SJCRH30 (cell line): Measurements from ENCODE around the gene MTX1. TPM values are rescaled to one million over a fixed set of nuclear protein-coding genes. Genes with fewer than 3 reads are reported as not detected.
A peak's percentile ranks its signal among the peaks of the same experiment; 100 is the strongest.
"Not testable (repeated sequence)": the region's sequence is repeated elsewhere in the genome, so short reads cannot be mapped to it uniquely, and the experiment has no call there.

Experiments
- DNase-seq, 2 experiments: peaks; one replicate each; pipeline ENCODE4 v3.0.0-alpha.2; 2015 to 2020
- H3K27ac ChIP-seq: fragments of 250-450 bp; sonication (Bioruptor Pico); 2 replicates; pipeline ENCODE4 v1.5.1; 2020; ENCODE audit warnings: mild to moderate bottlenecking, moderate library complexity
- H3K27me3 ChIP-seq: fragments of 250-450 bp; sonication (Bioruptor Pico); 2 replicates; pipeline ENCODE4 v1.5.1; 2020; ENCODE audit warnings: mild to moderate bottlenecking, moderate library complexity
- H3K36me3 ChIP-seq: fragments of 250-450 bp; sonication (Bioruptor Pico); 2 replicates; pipeline ENCODE4 v1.5.1; 2020; ENCODE audit warnings: mild to moderate bottlenecking, moderate library complexity
- H3K4me1 ChIP-seq: fragments of 250-450 bp; sonication (Bioruptor Pico); 2 replicates; pipeline ENCODE4 v1.5.1; 2020; ENCODE audit warnings: mild to moderate bottlenecking, moderate library complexity
- H3K4me3 ChIP-seq: fragments of 250-450 bp; sonication (Bioruptor Pico); 2 replicates; pipeline ENCODE4 v1.5.1; 2020; ENCODE audit warnings: mild to moderate bottlenecking, moderate library complexity
- H3K9me3 ChIP-seq: fragments of 250-450 bp; sonication (Bioruptor Pico); replicated peaks from 2 replicates; pipeline ENCODE4 v1.5.1; 2020; ENCODE audit warnings: mild to moderate bottlenecking, moderate library complexity
- total RNA-seq: library from RNA; depleted of rRNA; stranded (reverse); fragments of >200 nt; shearing (Covaris generic); gene quantifications from 2 replicates; pipeline ENCODE4 v1.2.3, GENCODE V29; 2014

Gene MTX1
- total RNA-seq, 1 experiment from 2014 or later, result 25.2 TPM

DNA sequence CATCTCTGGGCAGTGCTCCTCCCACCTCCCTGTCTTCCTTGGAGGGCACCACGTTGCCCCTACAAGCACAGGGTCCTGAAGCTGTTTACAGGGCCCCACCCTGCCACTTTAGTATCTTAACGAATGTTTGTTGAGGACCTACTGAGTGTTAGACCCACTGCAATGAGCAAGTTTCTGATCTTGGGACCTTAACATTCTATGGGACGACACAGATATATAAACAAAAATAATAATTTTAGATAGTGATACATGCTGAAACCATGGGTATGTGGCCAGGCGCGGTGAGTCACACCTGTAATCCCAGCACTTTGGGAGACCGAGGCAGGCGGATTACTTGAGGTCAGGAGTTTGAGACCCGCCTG lies 36.6 kb downstream of the MTX1 start:
- peak overlapping the region; percentile 89 for H3K27ac ChIP-seq
- H3K9me3 ChIP-seq, result no peaks in the 10 kb centered on the region
- no peak for DNase-seq
- H3K36me3 ChIP-seq, result no peaks in the 10 kb centered on the region
- peak overlapping the region; percentile 68 for H3K4me3 ChIP-seq
- peaks cover 9% of the 10 kb centered on the region; the same call in 1 of the 2 replicates for H3K4me1 ChIP-seq
- H3K27me3 ChIP-seq, result no peaks in the 10 kb centered on the region

DNA sequence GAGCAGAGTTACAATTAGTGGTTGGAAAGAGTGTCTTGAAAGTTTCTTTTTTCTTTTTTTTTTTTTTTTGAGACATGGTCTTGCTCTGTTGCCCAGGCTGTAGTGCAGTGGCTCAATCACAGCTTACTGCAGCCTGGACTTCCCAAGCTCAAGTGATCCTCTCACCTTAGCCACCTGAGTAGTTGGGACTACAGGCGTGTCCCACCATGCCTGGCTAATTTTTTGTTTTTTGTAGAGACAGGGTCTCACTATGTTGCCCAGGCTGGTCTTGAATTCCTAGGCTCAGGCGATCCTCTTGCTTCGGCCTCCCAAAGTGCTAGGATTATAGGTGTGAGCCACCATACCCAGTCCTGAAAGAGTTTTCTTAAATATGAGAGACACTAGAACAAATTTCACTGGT lies 38.3 kb downstream of the MTX1 start:
- H3K27me3 ChIP-seq, H3K4me3 ChIP-seq, H3K36me3 ChIP-seq, DNase-seq, H3K27ac ChIP-seq, H3K9me3 ChIP-seq, H3K4me1 ChIP-seq: not testable (repeated sequence)

DNA sequence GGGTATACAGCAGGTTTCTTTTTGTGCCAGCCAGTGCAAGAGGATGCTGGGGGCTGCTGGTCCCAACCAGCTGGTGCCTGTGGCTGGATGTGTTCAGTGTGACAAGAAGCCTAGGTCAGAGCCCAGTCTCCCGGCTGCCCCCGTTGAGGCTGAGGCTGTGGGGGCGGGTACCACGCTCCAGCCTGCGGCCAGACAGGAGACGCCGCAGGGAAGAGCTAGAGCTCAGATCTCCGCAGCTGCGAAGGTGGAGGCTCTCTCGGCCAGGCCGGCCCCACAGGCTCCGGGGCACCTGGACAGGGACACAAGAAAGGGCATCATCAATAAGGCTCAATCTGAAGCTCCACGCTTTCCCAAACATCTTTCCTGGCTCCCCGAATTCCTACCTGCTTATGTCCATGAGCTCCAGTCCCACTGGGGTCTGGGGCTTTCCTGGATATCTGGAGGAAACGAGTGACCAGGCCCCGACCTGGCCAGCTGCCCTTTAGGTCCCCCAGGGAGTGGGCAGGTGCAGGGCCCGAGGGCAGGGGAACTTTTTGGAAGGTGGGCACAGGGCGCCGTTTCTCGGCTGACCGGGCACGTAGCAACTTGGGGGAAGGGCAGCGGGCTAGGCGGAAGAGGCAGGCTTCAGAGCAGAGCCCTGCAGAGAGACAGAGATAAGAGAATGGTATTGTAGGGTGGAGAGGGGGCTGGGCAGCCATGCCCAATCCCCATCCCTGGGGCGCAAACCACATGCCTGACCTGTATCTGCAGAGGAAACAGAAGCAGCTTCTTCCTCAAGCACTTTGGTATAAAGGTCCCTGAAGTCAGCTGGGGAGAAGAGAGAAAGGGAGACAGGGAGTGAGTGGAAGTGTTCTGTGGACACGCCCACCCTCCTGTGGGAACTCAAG lies 39.4 kb downstream of the MTX1 start:
- Histone ChIP-seq H3K27ac (no peak overlapping the region), H3K27me3 (no peaks in the 10 kb centered on the region)
- DNase-seq, result no peak

DNA sequence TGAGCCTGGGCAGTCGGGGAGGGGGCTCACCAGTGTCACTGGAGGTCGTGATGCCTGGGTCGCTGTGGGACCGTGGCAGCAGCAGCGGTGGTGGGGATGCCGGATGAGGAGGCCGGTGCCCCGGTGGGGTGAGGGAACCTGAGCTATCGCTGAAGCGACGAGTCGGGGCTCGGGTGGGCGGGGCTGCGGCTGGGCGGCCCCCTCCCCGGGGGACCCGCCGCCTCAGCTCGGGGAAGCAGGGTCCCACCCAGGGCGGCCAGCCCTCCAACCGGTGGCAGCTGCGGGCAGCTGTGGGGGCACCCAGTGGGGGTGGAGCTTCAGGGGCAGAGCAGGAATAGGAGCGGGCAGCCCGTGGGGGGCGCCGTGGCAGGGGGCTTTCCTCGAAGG lies 41.7 kb downstream of the MTX1 start:
- Histone ChIP-seq H3K27me3 (no peaks in the 10 kb centered on the region), H3K27ac (no peak overlapping the region), H3K4me3 (no peak overlapping the region), H3K36me3 (no peaks in the 10 kb centered on the region), H3K9me3 (no peaks in the 10 kb centered on the region), H3K4me1 (peaks cover 1% of the 10 kb centered on the region; the same call in 1 of the 2 replicates)
- DNase-seq, result no peak

More for the DNA sequence above, 39.4 kb downstream of the MTX1 start:
- no peaks in the 10 kb centered on the region for H3K36me3 ChIP-seq
- peaks cover 4% of the 10 kb centered on the region; the same call in 1 of the 2 replicates for H3K4me1 ChIP-seq
- H3K9me3 ChIP-seq, result no peaks in the 10 kb centered on the region
- H3K4me3 ChIP-seq, result no peak overlapping the region

DNA sequence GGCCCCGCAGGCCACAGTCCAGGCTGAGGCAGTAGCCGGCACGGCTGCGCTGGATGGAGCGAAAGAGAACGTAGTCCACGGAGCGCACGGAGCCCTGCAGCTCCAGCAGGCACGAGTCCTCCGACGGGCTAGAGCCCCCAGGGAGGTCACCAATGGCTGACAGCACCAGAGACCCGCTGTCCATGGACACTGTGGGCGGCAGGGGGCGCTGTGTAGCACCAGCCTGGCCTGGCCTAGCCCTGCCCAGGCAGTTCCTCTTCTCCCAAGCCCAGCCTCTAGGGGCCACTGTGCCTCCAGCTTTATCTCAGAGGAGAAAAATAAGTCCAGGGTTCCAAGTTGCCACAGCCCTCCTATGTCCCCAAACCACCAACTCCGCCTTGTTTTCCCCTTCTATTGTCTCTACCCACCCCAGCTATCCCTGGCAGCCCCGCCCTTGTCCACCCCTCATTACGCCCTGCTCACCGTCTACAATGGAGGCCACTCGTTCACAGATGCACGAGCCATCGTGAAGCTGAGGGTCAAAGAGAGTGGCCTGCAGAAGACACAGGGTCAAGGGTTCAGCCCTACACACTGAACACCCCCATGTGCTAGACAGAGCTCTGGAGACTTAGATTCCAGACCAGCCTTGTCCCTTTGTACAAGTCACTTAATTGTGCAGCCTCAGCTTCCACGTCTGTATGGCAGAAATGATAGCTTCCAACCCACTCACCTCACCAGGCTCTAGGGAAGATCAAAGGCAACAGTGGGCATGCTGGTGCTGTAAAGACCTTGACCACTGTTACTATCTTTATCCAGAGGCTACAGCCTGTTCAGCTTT lies 42.3 kb downstream of the MTX1 start:
- Histone ChIP-seq H3K27ac (no peak overlapping the region), H3K9me3 (no peaks in the 10 kb centered on the region), H3K27me3 (no peaks in the 10 kb centered on the region), H3K36me3 (no peaks in the 10 kb centered on the region), H3K4me1 (no peaks in the 10 kb centered on the region), H3K4me3 (no peak overlapping the region)
- peak; percentile 93 to 95 for DNase-seq

DNA sequence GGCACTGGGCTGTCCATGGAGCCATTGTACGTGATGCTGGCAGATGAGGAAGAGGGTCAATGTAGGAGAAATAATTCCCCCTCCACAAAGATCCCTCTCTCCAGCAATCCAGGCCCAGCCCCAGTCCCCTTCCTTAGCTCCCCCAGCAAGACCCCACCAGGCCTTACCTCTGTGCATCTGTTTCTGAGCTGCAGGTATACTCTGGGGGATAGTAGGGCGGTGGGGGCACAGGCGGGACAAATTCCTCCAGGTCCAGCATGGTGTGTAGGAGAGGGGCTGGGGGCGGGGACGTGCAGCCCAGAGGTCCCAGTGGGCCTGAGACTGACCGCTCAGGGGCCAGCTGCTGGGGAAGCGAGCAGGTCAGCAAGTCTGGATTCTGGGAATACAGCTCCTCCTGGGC lies 43.1 kb downstream of the MTX1 start:
- H3K9me3 ChIP-seq, result no peaks in the 10 kb centered on the region
- no peaks in the 10 kb centered on the region for H3K36me3 ChIP-seq
- no peaks in the 10 kb centered on the region for H3K4me1 ChIP-seq
- H3K27me3 ChIP-seq, result no peaks in the 10 kb centered on the region
- H3K27ac ChIP-seq, result no peak overlapping the region
- no peak overlapping the region for H3K4me3 ChIP-seq
- no peak for DNase-seq

DNA sequence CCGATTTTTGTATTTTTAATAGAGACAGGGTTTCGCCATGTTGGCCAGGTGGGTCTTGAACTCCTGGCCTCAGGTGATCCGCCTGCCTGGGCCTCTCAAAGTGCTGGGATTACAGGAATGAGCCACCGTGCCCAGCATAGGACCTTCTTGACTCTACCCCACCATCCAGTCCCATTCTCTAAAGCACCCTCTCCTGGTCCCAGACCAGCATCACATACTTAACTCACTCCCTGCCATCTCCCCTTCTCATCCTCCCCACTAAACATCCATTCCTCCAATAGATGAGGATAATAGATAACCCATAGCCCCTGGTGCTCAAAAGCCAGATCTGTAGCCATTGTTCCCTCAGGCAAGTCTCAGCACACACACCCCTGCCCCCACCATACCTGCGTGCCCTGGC lies 44.7 kb downstream of the MTX1 start:
- no peaks in the 10 kb centered on the region for H3K9me3 ChIP-seq
- H3K4me3 ChIP-seq, result no peak overlapping the region
- H3K36me3 ChIP-seq, result no peaks in the 10 kb centered on the region
- H3K4me1 ChIP-seq, result no peaks in the 10 kb centered on the region
- DNase-seq, result no peak
- H3K27me3 ChIP-seq, result no peaks in the 10 kb centered on the region
- no peak overlapping the region for H3K27ac ChIP-seq

DNA sequence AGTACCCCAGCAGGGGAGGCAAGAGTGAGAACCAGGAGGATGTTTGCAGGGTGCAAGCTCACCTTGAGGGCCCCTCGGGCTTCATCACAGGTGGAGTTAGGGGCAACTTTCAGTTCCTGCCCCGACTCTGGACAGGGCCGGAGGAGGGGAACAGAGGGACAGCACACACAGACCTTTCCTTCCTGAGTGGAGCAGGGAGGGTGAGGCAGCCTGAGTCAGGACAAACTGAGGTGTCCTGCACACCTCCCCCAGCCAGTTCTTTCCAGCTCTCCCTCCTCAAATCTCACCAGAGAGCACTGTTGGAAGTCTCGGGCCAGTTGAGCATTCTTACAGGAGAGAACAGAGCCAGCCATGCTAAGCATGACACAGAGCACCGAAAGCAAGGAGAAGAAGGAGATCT lies 45.3 kb downstream of the MTX1 start:
- no peaks in the 10 kb centered on the region for H3K36me3 ChIP-seq
- no peak overlapping the region for H3K27ac ChIP-seq
- no peak for DNase-seq

DNA sequence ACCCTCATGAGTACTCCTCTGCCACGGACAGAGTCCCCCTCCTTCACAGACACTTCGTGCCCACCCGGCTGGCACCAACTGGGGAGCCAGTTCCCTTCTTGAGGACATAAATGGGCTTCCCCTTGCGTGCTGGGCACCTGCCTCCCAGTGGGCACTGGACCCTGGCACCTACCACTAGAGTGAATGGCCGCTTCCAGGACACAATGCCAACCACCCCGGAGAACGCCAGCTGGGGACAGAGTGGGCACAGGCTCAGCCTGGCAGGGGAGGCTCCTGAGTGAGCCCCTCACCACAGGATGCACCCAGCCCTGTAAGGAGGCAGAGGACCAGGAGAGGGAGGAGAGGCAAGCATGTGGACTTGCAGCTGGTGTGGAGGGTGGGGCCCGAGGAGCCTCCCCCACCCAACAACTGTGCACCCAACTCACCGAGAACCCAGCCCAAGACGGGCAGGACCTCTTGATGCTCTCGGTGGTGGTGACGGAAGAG lies 45.8 kb downstream of the MTX1 start:
- Histone ChIP-seq H3K36me3 (no peaks in the 10 kb centered on the region), H3K4me1 (no peaks in the 10 kb centered on the region), H3K27me3 (no peaks in the 10 kb centered on the region), H3K27ac (no peak overlapping the region), H3K4me3 (peak overlapping the region; percentile 73), H3K9me3 (no peaks in the 10 kb centered on the region)
- DNase-seq, result no peak

More for the DNA sequence above, 45.3 kb downstream of the MTX1 start:
- H3K4me1 ChIP-seq, result no peaks in the 10 kb centered on the region
- no peaks in the 10 kb centered on the region for H3K9me3 ChIP-seq
- no peak overlapping the region for H3K4me3 ChIP-seq
- no peaks in the 10 kb centered on the region for H3K27me3 ChIP-seq

DNA sequence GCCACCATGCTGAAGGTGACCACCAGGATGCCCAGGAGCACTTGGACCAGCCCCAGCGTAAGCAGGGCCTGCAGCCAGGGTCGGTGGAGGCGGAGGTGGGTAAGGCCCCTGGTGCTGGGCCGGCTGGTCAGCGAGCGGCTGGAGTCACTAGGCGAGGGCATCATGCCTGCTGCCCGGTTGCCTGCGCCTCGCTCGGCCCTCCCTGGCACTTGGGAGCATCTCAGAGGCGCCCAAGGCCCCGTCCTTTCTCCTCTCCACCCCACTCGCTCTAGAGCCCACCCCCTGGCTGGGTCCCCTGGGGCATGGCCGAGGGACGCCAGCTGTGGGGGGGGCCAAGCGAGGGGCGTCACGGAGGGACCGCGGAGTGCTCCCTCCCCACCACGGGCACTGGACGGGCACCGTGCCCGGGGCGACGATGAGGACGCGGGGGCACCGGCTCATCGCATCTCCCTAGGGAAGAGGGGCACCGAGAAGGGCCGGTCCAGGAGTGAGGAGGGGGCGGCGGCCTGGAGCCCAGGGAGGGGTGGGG lies 46.3 kb downstream of the MTX1 start:
- peak; percentile 33 to 39 for DNase-seq
- Histone ChIP-seq H3K27me3 (no peaks in the 10 kb centered on the region), H3K9me3 (no peaks in the 10 kb centered on the region), H3K4me3 (peak overlapping the region; percentile 73), H3K4me1 (no peaks in the 10 kb centered on the region), H3K36me3 (no peaks in the 10 kb centered on the region), H3K27ac (peak overlapping the region; percentile 59)

DNA sequence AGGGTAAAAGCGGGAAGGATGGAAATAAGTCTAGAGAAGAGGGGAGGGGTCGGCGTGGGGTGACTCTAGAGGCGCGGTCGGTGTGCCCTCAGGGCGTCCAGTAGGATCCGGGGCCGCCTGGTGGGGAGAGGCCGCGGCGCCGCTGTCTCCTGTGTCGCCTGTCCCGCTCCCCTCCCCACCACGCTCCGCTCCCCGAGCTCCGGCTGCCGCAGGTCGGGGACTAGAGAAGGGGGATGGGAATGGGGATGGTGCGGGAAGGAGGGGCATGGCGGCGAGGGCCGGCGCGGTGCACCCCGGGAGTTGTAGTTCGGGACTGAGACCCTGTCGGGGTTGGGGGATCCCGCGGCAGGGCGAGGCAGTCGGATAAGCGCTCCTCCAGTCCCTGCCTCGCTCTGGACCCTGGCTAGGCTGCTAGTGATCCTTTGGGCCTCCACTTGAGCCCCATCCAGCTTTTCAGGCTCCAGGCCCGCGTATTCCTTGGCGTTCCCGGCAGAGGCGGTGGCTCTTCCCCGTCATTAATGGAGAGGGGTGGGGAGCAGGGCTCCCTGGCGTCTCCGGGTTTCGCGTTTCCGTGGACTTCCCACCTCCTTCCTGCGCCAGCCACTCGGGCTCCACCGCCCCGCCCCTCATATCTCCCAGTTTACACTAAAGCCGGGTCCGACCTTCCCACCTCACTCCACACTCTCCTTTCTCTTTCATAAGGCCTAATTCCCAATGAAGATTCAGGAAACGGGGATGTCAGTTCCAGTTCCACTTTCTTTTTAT lies 46.9 kb downstream of the MTX1 start, which contains the start of gene ENTREP3:
Gene ENTREP3, minus strand, starts transcription at position 241 of the 765 bp plus-strand sequence. CDS start 606 bp downstream, outside the sequence.
- H3K9me3 ChIP-seq, result no peaks in the 10 kb centered on the region
- no peaks in the 10 kb centered on the region for H3K27me3 ChIP-seq
- H3K27ac ChIP-seq, result peak within 1 kb of the TSS; percentile 59
- H3K36me3 ChIP-seq, result no peaks in the 10 kb centered on the region
- H3K4me3 ChIP-seq, result peak within 1 kb of the TSS; percentile 73
- H3K4me1 ChIP-seq, result no peaks in the 10 kb centered on the region
- peak; percentile 92 to 94 for DNase-seq

DNA sequence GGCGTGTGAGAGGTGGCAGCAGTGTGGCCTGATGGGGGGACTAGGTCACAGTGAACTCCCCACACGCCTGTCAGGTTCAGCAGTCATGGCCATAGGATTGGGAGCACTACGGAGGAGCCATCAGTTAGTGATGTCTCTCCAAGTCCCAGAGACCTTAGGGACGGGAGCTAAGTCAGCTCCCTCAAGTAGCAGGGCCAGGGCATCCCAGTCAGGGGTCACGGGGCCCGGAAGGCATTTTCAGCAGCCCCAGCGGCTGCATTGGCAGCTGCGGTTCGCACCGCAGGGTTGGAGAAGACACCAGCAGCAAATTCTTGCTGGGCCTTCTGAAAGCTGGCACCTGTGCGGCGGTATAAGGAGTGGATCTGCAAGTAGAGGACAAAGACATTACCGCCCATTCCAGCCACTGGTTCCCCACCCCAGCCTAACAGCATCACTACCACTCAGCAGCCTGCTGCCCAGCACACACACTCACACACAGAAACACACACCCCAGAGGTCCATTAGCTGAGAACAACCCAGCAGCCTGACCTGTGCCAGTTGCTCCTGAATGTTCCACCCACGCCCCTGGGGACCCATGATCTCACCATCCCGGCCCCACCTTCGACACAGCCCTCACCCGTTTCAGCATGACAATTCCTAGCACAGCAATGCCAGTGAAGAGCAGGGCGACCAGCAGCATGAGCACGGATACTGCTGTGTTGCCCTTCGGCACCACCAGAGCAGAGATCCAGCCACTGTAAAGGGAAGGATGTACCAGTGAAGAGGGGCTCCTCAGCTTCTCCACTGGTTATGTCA lies 47.8 kb downstream of the MTX1 start:
- Histone ChIP-seq H3K4me3 (peak overlapping the region; percentile 73), H3K36me3 (no peaks in the 10 kb centered on the region), H3K27ac (no peak overlapping the region; the same call in 1 of the 2 replicates), H3K27me3 (no peaks in the 10 kb centered on the region), H3K9me3 (no peaks in the 10 kb centered on the region), H3K4me1 (no peaks in the 10 kb centered on the region)
- DNase-seq, result no peak

DNA sequence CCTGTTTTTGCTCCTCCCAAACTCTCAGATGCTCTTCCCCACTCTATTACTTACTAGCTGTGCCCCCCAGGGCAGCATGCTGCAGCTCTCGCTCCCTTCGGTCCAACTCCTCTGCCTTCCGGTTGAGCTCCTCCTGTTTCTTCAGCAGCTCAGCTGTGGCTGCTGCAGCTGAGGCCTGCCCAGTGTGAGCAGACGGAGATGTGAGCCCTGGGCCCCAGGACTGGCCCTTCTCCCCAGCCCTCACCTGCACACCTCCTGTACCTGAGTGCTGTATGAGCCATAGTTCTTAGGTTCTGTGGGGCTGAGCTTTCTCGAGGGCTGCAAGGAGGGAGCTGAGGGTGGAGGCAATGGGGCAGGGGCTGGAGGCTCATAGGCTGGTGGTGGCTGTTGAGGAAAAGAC lies 51.8 kb downstream of the MTX1 start:
- H3K4me1 ChIP-seq, result no peaks in the 10 kb centered on the region
- no peak for DNase-seq
- no peak overlapping the region for H3K27ac ChIP-seq
- no peaks in the 10 kb centered on the region for H3K9me3 ChIP-seq
- H3K4me3 ChIP-seq, result no peak overlapping the region
- no peaks in the 10 kb centered on the region for H3K27me3 ChIP-seq
- peaks cover 18% of the 10 kb centered on the region for H3K36me3 ChIP-seq

DNA sequence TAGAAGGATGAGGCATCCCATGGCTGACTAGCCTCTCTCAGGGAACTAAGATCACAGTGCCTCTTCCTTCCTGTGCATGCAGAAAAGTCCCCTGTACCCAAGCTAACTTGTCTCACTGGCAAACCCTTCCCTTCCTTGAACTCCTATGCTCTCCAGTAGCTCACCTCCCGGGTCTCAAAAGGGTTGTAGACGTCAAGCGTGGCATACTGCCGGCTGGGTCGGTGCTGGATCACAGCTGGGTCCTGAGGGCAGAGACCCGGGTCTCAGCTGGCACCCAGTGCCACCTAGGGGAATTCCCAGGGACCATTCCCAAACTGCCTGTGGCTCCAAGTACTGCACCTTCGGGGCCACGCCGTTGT lies 53.0 kb downstream of the MTX1 start:
- peak overlapping the region; percentile 35 for H3K27ac ChIP-seq
- no peaks in the 10 kb centered on the region for H3K27me3 ChIP-seq
- no peak for DNase-seq
- H3K36me3 ChIP-seq, result peaks cover 29% of the 10 kb centered on the region
- H3K4me1 ChIP-seq, result no peaks in the 10 kb centered on the region
- no peaks in the 10 kb centered on the region for H3K9me3 ChIP-seq
- H3K4me3 ChIP-seq, result peak overlapping the region; percentile 70
